Gastrocnemius medialis (tissue), 4 donors: Measurements from ENCODE around the gene HNRNPDL.
"Not testable (repeated sequence)": the region's sequence is repeated elsewhere in the genome, so short reads cannot be mapped to it uniquely, and the experiment has no call there.

ENCODE experiments used
- CTCF ChIP-seq, 5 experiments: fragments of 450-650 bp in 3 of 5; fragments of 200-600 bp in 2 of 5; sonication (generic) in 2 of 5; IDR thresholded peaks in 4 of 5; conservative IDR thresholded peaks in 1 of 5; 1 replicate in 4 of 5; 2 replicates in 1 of 5; pipeline ENCODE4 v1.5.1; 2016 to 2019; ENCODE audit warnings: antibody characterized with exemption in 5 of 5, mild to moderate bottlenecking in 3 of 5, moderate library complexity in 3 of 5
- POLR2A ChIP-seq, 2 donors: fragments of 450-650 bp; IDR thresholded peaks; one replicate each; pipeline ENCODE4 v1.6.1; 2017; ENCODE audit warnings: antibody characterized with exemption in 2 of 2, mild to moderate bottlenecking in 2 of 2, moderate library complexity in 2 of 2

GRCh38 chr4:82475931-82476330, 45.7 kb upstream of the HNRNPDL start:
- TF ChIP-seq POLR2A (IDR thresholded peaks at IDR 0.05); CTCF (IDR thresholded peaks at IDR 0.05 in 4 of 5, conservative IDR thresholded peaks at IDR 0.05 in 1 of 5): not testable (repeated sequence)
